Measurements from ENCODE around the gene OLFML2B. TPM values are rescaled to one million over a fixed set of nuclear protein-coding genes. Genes with fewer than 3 reads are reported as not detected.
A peak's percentile ranks its signal among the peaks of the same experiment; 100 is the strongest.

OLFML2B gene
- polyA plus RNA-seq, 3 donors, result 8.5 to 11.0 (median 10.5) TPM

GRCh38 chr1:161955606-161956005 is 68.1 kb downstream of the OLFML2B start:
- no peak for DNase-seq (ENCODE audit: extremely low read depth in 1 of 11, low read depth in 9 of 11, low spot score in 4 of 11)

- no peak for DNase-seq (ENCODE audit: extremely low read depth in 1 of 11, low read depth in 9 of 11, low spot score in 4 of 11)
Observed at GRCh38 chr1:161954466-161954865, 69.2 kb downstream of the OLFML2B start.

GRCh38 chr1:161954050-161954449 is 69.6 kb downstream of the OLFML2B start:
- no peak for DNase-seq (ENCODE audit: extremely low read depth in 1 of 11, low read depth in 9 of 11, low spot score in 4 of 11)

- no peak for DNase-seq (ENCODE audit: extremely low read depth in 1 of 11, low read depth in 9 of 11, low spot score in 4 of 11)
Observed at GRCh38 chr1:161953256-161953920, 70.3 kb downstream of the OLFML2B start.

- no peak for DNase-seq (ENCODE audit: extremely low read depth in 1 of 11, low read depth in 9 of 11, low spot score in 4 of 11)
Observed at GRCh38 chr1:161952607-161953172, 71.0 kb downstream of the OLFML2B start.

- DNase-seq (ENCODE audit: extremely low read depth in 1 of 11, low read depth in 9 of 11, low spot score in 4 of 11), result no peak
Observed at GRCh38 chr1:161951646-161952045, 72.0 kb downstream of the OLFML2B start.

DNA sequence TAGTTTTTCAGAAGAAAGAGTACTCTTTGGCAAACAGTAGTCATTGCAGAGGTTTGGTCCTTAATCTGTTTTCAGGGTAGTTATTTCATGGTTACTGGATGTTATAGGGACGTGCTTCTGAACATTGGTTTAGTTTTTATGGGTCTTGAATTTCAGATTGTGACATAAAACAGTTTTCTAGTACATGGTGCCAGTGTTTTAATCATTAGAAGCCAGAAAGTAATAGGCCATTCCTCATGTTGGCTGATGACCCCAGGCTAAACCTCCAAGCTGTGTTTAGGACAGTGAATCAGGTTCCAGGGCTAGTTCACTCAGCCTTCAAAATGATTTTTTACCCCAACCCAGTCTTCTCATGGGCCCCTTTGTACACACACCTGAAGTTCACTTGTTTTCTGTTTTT is 73.3 kb downstream of the OLFML2B start:
- no peak for DNase-seq (ENCODE audit: extremely low read depth in 1 of 11, low read depth in 9 of 11, low spot score in 4 of 11)

GRCh38 chr1:161949548-161949947 is 74.1 kb downstream of the OLFML2B start:
- DNase-seq (ENCODE audit: extremely low read depth in 1 of 11, low read depth in 9 of 11, low spot score in 4 of 11), result peak in 2 of 11 donors; percentile 5 to 12

DNA sequence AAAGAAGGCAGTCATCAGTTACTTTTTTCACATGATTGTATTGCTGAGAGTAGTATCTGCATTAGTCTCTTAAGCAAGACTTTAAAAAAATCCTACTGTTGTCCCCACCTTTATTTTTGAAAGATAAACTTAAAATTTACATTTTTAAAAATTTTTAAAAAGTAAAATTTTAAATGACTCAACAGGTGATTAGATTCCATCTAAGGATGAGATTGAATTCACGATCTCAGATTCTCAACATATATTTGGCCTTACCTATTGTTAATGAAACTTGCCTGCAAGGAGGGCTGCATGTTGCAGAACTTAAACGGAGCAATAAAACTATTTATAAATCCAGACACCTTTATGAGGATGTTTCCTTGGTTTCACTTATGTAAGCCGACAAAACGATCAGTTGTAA is 75.2 kb downstream of the OLFML2B start:
- DNase-seq (ENCODE audit: extremely low read depth in 1 of 11, low read depth in 9 of 11, low spot score in 4 of 11), result no peak

GRCh38 chr1:161946071-161946987 is 77.3 kb downstream of the OLFML2B start:
- DNase-seq (ENCODE audit: extremely low read depth in 1 of 11, low read depth in 9 of 11, low spot score in 4 of 11), result no peak

GRCh38 chr1:161945306-161946060 is 78.2 kb downstream of the OLFML2B start:
- no peak for DNase-seq (ENCODE audit: extremely low read depth in 1 of 11, low read depth in 9 of 11, low spot score in 4 of 11)

- no peak for DNase-seq (ENCODE audit: extremely low read depth in 1 of 11, low read depth in 9 of 11, low spot score in 4 of 11)
Observed at GRCh38 chr1:161944381-161944780, 79.3 kb downstream of the OLFML2B start.

GRCh38 chr1:161943737-161944136 is 79.9 kb downstream of the OLFML2B start:
- no peak for DNase-seq (ENCODE audit: extremely low read depth in 1 of 11, low read depth in 9 of 11, low spot score in 4 of 11)

DNA sequence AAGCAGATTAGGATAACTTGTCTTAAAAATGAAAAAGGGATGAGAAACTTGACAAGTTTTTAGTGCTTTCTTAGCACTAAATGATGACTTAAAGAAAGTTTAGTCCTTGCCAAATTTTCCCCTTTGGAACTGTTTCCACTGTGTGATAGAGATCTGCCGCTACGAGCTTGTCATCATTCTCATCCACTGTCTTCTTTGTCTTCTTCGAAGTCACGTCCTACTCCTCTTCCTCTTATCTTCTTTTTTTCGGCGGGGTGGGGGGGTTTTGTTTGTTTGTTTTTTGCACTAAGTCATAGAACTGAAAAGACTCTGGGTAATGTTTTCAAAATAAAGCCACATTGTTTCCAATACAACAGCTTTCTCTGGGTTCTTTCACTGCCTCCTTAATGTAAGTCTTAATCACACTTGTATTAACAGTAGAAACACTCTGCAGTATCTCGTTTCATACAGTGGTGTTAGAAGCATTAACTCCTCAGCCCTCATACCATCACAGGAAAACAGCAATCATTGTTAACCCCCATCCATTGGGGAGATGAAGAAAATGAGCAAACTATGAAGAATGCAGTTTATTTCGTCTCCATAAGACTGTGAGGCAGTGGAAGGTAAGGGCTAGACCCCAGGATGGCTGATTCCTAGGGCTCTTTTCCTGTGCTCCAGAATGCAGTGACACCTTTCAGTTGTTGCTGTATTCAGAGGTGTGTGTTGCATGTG is 81.8 kb downstream of the OLFML2B start:
- DNase-seq (ENCODE audit: extremely low read depth in 1 of 11, low read depth in 9 of 11, low spot score in 4 of 11), result no peak

DNA sequence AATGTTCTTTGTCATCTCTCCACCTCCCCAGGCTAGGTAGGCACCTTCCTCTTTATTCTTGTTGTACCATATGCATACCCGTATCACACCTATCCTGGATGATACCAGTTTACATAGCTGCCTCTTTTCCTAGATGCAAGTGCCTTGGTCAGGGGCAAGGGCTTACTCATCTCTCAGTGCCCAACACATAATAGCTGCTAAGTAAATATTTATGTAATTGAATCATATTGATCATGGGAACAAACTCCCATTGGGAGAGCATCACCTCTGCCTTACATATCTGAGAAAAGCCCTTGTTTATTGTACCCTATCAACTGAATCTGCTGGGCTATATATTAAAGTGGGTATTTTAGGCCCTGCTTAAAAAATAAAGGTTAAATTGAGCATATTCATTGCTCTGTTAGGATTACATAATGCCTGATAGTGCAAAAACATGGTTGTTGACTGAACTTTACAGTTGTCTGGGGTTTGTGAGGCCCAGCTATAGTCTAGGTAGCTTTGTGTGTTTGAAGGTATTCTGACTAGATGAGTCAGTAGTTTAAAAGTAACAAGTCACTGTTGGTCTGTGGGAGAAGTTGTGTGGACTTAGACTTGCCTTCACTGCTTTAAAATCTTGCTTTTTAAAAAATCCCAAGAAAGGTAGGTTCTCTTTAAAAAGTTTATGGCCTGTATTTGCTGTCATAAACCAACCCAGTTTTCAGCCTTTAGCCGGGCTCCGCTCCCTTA is 82.6 kb downstream of the OLFML2B start:
- no peak for DNase-seq (ENCODE audit: extremely low read depth in 1 of 11, low read depth in 9 of 11, low spot score in 4 of 11)

- DNase-seq (ENCODE audit: extremely low read depth in 1 of 11, low read depth in 9 of 11, low spot score in 4 of 11), result no peak
Observed at GRCh38 chr1:161936786-161937185, 86.9 kb downstream of the OLFML2B start.

DNA sequence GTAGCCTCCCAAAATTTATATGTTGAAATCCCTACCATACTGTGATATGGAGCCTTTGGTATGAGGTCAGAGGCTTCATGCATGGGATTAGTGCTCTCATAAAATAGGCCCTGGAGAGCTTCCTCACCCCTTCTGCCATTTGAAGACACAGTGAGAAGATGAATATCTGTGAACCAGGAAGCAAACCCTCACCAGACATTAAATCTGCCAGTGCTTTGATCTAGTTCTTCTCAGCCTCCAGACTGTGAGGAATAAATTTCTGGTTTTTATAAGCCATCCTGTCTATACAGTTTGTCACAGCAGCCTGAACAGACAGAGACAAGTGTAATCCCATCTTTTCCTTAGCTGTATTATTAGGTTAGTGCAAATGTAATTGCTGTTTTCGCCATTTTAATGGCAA is 88.4 kb downstream of the OLFML2B start:
- DNase-seq (ENCODE audit: extremely low read depth in 1 of 11, low read depth in 9 of 11, low spot score in 4 of 11), result no peak
